GM18502 (cell line): ENCODE measurements around the gene ANKRD36C.
"Not testable (repeated sequence)": the region's sequence is repeated elsewhere in the genome, so short reads cannot be mapped to it uniquely, and the experiment has no call there.

ENCODE experiments used
- ATAC-seq: cut with Tn5 transposase; IDR thresholded peaks from one replicate; pipeline ENCODE4 v1.9.1; 2021; ENCODE audit warnings: mild to moderate bottlenecking; ENCODE audit not compliant: unreplicated experiment, poor library complexity

ANKRD36C gene

DNA sequence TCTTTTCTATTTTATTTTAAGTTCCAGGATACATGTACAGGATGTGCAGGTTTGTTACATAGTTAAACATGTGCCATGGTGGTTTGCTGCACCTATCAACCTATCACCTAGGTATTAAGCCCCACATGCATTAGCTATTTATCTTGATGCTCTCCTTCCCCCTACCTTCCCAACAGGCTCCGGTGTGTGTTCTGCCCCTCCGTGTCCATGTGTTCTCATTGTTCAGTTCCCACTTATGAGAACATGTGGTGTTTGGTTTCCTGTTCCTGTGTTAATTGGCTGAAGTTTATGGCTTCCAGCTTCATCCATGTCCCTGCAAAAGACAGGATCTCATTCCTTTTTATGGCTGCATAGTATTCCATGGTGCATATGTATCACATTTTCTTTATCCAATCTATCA is 174.1 kb downstream of the ANKRD36C start:
- ATAC-seq = not testable (repeated sequence)

DNA sequence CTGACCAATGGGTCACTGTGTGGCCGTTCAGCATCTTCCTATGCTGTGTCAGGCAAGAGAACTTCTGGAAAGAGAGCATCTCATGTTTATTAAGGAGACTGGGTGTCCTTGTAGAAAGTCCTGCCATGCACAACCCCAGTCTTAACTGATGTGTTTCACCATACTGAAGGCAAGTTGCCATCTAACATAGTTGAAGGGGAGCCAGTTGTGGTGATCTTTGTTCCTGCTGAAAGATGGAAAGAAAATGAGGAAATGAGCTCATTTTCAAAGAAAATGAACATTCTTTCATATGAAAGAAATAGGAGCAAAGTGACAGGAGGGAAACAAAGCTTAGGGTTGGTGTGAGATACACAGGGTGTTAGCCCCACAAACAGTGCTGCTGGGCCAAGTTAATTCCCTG is 178.3 kb downstream of the ANKRD36C start:
- ATAC-seq = not testable (repeated sequence)

GRCh38 chr2:95799892-95800291 is 191.7 kb downstream of the ANKRD36C start:
- ATAC-seq = no peak

DNA sequence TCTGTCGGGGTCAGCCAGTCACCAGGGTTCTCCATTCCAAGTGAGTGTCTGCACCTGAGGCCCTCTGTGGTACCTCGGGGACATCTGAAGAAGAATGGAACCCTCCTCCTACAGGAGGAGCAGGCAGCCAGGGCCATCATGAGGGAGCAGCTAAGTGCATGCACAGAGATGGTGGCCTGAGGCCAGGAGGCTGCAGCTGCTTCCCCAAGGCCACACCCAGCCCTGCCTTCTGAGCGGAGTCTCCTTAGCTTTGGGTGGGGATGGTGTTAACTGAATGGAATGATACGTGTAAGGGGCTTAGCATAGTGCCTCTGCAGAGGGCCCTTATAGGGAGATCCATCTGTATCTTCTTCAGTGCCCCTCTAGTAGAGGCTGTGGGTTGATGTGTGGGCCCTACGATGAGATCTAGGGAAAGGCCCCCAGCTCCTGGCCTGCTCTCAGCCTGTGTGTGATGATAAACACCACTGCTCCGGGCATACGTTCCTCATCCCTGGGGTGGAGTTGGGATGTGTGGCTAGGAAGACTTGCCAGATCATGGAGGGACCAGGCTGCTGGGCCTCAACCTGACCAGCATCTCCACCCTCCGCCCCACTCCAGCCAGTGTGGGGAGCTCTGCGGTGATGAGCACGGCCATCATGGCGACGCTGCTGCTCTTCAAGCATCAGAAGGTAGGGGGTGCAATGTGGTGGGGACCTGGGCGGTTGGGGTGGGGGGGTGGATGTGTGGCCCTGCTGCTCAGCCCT is 192.3 kb downstream of the ANKRD36C start:
- not testable (repeated sequence) for ATAC-seq

GRCh38 chr2:95796249-95797099 is 195.2 kb downstream of the ANKRD36C start:
- not testable (repeated sequence) for ATAC-seq

DNA sequence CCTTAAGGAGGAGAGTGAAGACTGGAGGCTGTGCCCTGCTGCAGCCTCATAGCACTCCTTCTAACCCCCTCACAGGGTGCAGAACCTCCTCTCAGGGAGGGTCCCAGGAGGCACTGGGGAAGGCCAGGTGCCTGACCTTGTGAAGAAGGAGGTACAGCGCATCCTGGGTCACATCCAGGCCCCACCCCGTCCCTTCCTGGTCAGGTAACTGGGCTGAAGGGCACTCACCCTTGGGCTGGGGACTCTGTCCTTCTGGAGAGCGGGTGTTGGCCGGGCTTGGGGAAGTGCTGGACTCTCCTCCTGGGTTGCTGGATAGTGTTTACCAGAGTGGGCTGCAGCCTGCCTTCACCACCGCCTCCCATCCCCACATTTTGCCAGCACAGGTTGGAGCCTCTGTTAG is 197.7 kb downstream of the ANKRD36C start:
- not testable (repeated sequence) for ATAC-seq

DNA sequence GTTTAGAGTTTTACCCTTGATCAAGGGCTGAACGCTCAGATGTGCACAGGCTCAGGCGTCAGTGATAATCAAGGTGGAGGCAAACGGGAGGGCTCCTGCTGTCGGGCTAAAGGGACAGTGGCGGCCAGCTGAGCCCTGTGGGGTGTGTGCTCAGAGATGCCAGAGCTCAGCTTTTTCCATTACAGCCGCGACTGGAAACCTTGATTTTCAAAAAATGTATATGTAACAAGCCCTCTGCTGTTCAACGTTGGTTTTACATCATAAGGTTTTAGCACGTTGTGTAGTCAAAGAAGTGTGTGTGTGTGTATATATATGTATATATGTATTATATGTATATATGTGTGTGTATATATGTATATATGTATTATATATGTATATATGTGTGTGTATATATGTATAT is 201.4 kb downstream of the ANKRD36C start:
- ATAC-seq = not testable (repeated sequence)

GRCh38 chr2:95789385-95789784 is 202.2 kb downstream of the ANKRD36C start:
- ATAC-seq = not testable (repeated sequence)

DNA sequence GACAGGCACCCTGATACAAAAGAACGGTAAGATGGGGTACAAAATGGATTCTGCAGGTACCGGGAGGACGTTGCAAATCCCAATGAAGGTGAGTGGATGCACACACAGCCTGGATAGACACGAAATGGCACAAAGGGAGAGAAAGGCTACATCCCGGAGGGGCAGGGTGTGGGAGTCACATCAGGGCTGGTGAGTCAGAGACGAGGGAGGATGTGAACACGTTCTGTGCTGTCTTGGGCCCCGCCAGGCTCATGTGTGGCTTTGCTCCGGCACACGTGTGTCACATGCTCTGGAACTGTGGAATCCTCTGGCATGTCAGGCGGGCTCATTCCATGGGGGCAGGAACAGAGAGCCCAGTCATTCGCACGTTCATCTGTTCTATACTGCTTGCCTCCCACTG is 203.0 kb downstream of the ANKRD36C start:
- not testable (repeated sequence) for ATAC-seq
